GM18505 (cell line): ENCODE results near the gene ATXN1.

Experiments
- ATAC-seq: cut with Tn5 transposase; IDR thresholded peaks from one replicate; pipeline ENCODE4 v1.9.1; 2021; ENCODE audit not compliant: unreplicated experiment
- POLR2A ChIP-seq: IDR thresholded peaks from 4 replicates; pipeline ENCODE4 v1.6.1; 2011; ENCODE audit warnings: borderline replicate concordance; ENCODE audit not compliant: insufficient read depth, insufficient read length; ENCODE audit errors: extremely low read depth

Gene ATXN1

DNA sequence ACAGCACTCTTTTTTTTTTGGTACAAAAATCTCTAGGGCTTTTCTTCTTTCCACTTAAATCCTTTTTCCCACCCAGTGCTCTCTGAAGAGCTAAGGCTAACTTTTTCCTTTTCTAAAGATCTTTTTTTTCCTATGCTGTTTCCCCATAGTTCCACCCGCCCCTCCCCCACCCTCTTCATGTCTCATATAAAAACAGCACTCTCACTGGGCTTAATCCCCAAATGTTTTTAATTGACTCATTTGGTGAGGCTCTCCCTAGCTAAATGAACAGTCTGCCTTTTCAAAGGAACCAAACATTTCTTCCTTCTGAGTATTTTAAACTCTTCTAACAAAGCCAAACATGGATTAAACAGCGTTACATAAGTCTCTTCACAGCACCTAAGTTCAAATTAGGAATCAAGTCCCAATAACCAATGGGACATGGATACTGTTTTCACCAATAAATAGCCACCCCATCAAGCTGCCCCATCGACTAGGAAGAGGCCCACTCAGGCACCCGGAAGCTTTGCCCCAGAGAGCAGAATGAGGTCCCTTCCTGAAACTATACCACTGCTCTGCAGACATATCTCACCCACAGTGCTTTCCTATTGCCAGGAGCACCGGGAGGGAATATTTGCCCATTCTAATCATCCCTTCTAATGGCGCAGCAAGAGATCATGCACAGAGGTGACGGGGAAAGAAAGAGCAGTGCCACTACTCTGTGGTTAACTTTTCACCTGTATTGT, 63.7 kb downstream of the ATXN1 start:
- ATAC-seq, result no peak

DNA sequence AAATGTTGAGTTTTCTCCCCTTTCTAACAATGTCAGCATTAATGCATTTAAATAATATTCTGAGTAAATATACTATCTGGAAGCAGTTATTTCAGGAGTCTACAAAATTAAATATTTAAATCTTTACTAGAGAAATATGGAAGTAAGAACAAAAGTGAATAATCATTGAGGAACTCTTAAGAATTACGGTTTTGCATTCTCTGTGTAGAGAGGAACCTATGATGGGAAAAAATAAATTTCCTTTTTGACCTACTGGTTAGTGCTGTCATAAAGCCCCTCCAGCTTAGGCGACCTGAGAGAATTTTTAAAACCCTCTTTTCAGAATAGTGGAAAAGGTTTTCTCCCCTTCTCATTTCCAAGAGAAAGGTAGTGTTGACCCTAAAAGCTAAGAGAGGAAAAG, 64.8 kb downstream of the ATXN1 start:
- ATAC-seq, result no peak
- no peak for TF ChIP-seq POLR2A

More for the DNA sequence above, 63.7 kb downstream of the ATXN1 start:
- TF ChIP-seq POLR2A, result no peak

DNA sequence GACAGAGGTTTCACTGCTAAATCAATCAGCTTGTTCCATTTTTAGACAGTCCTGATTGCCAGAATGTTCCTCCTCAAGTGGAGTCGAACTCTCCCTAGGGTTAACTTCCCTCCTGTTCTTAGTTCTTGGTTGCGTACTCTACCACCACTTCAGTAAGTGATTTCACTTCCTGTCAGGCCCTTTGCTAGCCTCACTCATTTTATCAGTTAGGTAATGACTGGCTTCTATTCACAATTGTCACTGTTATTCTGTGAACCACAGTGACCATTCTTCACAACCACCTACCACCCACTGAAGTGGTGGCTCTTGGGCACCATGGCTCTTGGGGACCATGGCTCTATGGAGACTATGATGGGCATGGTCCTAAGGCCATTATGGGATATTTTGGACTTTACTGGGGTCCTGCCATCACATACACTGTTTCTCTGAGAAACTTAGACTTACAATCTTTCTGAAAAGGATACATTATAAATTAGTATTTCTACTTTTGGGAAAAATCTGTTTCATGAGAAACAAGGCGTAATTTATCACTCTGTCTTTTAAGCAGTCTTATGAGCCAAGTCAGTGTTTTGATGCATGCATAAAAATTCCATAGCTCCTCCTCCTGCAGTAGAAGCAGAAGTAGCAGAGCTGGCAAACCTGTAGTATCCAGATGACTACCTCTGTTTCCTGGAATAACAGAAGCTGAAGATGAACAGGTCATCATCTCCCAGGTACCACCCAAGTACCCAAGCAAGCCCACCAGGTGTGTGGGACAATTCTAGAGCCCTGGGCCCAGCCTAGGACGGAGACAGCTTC, 66.3 kb downstream of the ATXN1 start:
- ATAC-seq, result peak; percentile 59

DNA sequence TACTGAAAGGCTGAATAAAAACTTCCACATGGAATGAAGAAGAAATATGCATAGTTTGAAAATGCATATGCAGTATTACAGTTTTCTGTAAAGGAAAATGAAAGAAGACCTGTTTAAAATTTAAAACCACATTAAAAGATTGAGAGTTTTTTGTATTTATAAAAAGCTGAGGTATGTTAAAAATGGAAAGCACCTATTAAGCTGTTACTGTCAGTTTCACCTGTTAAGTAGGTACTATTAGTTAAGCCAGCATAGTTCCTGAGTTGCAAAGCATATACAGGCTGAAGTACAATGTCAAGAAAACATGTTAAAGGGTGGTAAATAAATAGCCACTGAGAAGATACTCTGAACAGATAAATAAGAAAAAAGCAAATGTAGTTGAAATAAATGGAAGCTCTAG, 69.9 kb downstream of the ATXN1 start:
- TF ChIP-seq POLR2A, result no peak
- ATAC-seq, result no peak

More for the DNA sequence above, 66.3 kb downstream of the ATXN1 start:
- no peak for TF ChIP-seq POLR2A

DNA sequence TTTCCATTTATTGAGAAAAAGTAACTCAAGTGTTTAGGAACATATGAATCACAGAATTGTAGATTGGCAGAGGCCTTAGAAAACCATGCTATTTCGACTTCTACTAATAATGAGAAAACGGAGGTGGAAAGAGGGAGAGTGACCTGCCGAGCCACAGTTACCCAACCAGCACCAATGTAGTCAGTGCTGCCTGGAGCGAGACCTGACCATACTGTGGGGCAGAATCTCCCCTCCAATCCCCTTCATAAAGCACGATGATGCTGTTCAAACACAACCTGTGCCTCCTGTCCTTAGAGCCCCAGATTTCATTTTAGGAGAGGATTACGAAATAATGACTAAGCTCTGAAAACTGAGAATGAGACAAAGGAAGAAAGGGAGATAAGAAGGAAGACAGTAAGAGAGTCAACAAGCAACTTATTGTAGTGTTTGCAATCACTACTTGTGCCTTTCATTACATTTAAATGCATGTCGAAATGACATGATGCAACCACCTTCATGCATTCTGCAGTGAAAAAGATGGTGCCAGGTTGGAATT, 70.6 kb downstream of the ATXN1 start:
- peak; percentile 60 for ATAC-seq
- no peak for TF ChIP-seq POLR2A

DNA sequence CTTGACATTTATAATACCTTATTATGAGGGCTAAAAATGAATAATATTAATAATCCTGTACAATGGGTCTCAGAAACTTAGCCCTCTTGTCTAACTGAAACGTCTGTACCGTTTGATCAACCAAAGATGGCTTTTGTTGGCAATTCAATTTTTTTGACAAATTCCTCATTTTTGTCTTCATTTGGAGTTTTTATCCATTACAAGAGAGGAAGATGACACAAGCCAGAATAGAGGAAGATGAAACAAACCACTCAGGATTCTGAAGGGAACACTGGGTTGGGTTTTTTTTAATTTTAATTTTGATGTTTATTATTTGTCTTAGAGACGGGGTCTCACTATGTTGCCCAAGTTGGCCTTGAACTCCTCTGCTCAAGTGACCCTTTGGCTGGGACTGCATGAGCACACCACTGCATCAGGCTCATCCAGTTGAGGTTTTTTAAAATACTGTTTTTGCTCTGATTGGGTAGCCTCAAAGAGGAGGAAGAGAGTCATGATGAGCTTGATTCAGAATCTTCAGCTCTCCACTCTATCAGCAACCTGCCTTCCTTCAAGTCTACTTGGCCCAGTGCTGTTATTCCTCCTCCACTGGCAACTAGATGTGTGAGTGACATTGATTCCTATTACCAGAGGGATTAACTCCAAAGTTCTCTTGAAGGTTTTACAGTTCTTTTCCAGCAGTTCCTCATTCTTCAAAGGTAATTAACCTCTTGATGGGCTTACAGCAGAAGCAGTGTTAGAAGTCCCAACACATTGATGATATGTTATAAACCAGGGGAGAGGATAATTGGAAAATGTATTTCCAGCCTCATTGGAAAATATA, 71.3 kb downstream of the ATXN1 start:
- no peak for TF ChIP-seq POLR2A
- no peak for ATAC-seq

DNA sequence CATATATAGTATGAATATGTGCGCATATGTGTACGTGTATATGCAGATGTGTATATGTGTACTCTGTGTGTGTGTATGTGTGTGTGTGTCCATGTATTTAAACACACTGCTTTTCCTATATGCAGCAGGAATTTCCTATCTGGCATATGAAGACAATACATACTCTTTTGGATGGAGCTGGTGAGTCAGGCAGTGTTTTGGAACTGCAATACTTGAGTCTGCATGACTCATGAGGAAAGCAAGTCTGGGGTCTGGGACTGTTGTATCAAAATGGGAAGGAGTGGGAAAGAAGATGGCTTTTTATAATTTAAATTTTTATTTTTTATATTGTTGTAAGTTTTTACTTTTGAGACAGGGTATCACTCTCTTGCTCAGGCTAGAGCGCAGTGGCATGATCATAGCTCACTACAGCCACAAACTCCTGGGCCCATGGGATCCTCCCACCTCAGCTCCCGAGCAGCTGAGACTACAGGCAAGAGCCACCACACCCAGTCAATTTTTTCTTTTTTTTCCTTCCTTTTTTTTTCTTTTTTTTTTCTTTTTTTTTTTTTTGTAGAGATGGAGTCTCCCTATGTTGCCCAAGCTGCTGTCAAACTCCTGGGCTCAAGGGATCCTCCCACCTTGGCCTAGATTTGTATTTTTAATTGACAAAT, 72.2 kb downstream of the ATXN1 start:
- ATAC-seq, result no peak
- TF ChIP-seq POLR2A, result no peak

DNA sequence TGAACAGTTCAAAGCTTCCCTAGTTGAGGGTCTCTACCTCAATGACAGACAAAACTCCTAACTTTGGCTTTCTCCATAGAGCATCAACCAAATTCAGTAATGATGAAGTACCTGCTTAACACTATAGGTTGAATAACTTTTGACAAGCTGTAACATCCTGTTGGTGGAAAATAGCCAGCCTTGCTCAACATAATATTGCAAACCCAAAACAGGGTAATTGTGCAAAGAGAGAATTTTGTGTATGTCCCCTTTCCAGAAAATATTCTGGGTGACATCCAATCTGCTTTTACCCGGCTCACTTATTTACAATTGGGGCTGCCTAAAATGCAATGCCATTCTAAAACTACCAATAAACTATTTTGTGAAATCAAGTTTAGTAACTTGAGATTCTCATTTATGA, 72.8 kb downstream of the ATXN1 start:
- no peak for ATAC-seq
- no peak for TF ChIP-seq POLR2A

DNA sequence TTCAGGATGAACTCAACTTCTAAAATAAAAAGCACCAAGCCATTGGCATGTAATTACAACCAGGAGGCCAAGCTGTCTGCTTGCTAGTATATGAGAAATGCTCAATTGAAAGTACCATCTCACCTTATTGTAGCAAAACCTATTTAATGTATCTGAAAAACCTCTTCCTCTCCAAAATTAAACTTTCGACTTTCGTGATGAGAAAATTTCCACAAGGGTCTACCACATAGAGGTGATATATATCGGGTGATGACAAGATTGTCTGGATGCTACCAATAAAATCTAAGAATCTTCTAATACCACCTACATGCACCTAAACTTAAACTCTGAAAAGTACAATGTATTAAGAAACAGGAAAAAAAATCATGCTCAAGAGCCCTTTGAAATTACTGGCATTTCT, 74.2 kb downstream of the ATXN1 start:
- TF ChIP-seq POLR2A, result no peak
- ATAC-seq, result no peak

DNA sequence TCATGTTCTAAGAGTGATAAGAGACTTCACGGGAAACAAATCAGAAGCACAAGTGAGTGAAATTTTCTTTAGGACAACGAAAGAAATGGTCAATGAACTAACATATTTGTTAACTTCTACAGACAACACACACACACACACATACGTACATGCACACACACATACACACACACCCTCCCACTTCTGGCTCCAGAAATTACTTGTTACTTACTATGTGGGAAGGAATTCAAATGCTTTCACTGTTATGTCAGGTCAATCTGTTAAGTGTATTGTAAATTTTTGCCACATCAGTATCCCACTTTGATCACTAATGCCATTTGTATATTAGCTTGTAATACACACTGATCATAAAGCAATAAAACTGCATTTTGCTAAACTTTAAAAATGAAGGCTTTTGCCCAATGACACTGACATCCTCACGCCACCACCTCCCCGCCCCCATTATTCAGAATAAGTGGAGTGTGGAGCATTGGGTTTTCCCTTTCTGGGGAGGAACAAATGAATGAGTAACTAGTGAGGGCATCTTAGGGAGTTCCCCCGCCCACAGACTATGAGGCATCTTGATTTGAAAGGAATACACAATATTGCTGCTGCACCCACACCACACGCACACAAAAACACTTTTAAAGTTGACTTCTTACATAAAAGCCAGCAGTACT, 76.2 kb downstream of the ATXN1 start:
- peak; percentile 63 for ATAC-seq
- TF ChIP-seq POLR2A, result no peak

DNA sequence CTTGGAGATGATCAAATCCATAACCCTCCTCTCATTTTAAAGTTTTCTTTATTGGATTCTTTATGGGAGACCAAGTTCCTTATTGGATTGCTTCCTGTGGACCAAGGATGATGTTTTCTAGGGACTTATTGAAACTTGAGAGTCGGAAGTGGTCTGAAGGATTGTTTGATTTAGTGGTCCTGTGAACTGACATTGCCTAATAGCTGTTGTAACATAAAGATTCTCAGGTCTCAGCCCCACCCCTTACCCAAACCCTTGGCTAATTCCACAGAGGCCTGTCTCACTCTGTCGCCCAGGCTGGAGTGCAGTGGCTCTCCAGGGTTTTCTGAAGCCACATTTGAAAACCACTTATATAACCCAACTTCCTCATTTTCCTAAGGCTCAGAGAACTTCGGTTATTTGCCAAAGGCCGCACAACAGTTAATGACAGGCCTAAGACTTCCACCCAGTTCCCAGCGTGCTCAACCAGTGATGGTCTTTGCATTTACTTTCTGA, 77.0 kb downstream of the ATXN1 start:
- no peak for TF ChIP-seq POLR2A
- no peak for ATAC-seq

DNA sequence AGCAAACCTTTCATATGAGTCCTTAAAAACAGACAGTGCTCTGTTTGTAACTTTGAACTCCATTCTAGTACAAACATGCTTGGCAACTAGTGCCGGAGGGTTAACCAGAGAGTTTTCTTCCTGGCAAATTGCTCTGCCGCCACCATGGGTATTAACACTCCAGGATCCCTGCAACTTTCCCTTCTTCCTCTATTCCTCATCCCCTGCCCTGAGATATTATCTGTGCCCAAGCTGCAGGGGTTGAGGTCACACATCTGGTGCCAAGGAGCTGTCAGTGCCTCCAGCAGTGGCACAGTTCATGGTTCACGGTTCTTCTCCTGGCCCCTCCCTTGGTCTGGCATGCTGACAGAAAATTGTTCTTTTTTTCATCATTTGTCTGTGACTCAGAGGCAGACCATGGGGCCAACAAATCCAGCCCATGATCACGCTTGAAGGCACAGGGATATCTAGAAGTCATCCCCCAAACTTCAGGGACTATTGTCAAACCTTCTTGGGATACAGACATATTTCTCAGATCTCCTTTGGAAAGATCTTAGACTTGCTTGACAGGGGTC, 77.5 kb downstream of the ATXN1 start:
- ATAC-seq, result no peak

More for the DNA sequence above, 77.5 kb downstream of the ATXN1 start:
- TF ChIP-seq POLR2A, result no peak
